GM15510 (cell line): Measurements from ENCODE around the gene FHDC1.

Source experiments
- POLR2A ChIP-seq: IDR thresholded peaks from 3 replicates; pipeline ENCODE4 v1.6.1; 2011; ENCODE audit warnings: borderline replicate concordance; ENCODE audit not compliant: insufficient read length; ENCODE audit errors: extremely low read depth

FHDC1 gene

DNA sequence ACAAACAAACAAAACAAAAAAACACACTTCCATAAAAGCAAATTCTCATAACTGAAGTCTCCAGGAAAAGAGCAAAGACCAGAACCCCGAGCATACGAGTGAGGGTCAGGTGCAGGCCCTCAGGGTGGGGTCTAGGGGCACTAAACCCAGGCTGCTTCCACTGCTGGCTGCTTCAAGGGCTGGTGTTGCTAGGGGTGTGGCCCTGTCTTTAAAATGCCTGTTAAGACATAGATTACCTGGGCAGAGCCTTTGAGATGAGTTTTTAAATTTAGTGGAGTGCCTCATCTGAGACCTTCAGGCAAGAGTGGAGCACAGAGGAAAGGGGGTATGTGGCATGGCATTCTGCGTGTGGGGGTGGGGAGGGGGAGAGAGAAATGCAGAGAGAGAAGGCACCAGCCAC, 87.0 kb downstream of the FHDC1 start:
- TF ChIP-seq POLR2A: no peak

DNA sequence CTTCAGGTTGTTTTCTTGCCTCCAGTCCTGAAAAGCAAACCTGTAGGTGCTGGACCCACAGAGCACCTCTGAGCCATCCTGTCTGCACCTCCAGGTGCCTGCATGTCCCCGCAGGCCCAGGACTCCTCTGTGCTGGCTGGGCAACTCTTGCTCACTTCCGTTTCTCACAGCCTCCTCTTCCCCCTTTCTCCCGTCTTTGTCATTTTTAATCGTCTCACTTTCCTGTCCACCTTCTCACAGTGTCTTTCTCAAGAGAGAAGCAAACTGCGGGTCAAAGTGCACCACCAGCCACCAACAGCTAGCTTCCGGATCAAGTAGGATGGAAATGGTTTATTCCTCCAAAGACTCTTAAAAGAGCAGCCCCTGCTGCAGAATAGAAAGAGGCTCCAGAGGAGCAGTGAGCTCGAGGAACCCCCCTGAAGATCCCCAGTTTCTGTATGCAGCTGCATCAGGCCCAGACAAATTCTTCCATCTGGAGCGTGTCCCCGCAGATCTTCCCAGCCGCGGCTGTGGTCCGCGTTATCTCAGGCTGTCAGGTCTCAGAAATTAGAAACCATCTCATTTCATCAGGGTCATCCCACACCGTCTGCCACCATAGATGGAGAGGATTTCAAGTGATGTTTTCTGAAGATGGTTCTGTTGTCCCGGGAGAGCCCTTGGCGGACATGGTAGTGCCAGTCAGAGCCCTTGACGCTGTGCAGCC, 87.7 kb downstream of the FHDC1 start:
- no peak for TF ChIP-seq POLR2A

DNA sequence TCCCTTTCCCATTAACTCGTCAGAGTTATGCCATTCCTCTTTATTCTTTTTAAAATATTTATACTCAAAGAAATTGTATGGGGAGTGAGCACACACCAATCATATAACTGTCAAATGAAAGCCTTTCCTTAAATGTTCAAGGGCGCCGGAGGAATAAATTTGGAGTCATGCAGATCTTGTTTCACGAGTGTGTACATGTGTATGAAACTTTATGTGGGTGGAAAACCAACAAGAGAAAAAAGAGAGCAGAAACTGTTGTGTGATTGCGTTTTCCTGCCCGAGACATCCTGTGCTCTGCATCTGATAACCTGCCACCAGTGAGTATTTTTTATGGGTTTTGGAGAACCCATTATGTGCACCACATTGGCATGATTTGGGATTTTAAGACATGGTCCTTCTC, 88.3 kb downstream of the FHDC1 start:
- TF ChIP-seq POLR2A: no peak

DNA sequence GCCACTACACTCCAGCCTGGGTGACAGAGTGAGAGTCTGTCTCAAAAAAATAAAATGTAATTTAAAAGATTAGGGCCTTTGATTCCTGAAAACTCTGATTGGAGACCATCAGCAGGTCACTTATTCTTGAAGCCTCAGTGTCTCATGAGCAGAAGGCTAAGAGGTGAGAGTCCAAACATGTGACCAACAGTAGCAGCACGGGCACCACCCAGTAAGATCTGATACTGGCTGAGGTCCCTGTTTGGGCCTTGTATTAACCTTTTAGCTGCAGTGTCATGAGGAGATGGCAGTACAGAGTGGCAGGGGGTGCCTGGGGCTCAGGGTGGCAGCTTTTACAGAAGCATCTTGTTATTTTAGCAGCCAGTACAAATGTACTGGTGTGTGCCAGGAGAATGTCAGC, 89.3 kb downstream of the FHDC1 start:
- TF ChIP-seq POLR2A: no peak

DNA sequence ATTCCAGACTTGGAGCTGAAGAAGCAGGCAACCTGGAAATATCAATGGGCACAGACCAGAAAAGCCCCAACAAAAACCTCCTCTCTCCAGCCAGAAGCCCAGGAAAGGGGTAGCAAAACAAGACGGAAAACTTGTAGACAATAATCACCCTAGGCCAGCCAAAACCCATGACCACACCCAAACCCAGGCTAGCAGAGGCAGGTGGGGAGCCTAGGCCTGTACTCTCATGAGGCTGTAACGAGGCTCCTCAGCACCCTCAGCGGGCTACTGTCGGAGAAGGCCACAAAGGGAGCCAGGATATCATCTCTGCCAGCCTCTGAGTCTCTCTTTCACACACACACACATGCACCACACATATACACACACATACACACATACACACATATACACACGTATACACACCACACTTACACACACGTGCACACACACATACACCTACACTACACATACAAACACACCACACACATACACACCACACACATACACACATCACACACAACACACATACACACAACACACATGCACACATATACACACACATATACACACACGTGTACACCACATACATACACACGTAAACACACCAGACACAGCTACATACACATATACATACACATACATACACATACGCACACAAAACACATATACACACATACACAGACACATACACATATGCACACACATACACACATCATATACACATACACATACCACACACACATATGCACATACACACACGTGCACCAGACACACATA, 90.6 kb downstream of the FHDC1 start:
- no peak for TF ChIP-seq POLR2A

DNA sequence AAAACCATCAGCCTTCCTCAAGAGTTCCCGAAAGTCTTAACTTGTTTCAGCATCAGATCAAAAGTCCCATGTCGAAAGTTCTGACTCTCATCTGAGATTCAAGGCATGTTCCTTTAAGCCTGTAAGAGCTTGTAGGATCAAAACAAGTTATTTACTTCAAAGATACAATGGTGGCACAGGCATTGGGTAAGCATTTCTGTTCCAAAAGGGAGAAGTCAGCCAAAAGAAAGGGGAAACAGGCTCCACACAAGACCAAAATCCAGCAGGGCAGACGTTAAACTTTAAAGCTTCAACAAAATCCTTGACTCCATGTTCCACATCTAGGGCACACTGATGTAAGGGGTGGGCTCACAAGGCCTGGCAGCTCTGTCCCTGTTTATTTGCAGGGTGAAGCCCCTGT, 91.7 kb downstream of the FHDC1 start:
- no peak for TF ChIP-seq POLR2A

DNA sequence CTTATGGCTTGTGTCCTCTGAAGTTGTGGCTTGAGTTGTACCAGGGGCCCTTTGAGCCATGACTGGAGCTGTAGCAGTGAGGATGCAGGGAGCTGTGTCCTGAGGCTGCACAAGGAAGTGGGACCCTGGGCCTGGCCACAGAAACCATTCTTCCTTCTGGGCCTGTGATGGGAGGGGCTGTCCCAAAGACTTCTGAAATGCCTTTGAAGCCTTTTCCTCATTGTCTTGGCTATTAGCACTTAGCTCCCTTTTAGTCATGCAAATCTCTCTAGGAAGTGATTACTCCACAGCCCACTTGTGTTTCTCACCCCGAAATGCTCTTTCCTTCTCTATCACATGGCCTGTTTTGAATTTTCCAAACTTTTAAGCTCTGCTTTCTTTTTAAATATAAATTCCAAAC, 92.4 kb downstream of the FHDC1 start:
- no peak for TF ChIP-seq POLR2A
